HG03520 (cell line): ENCODE measurements around the gene CDS2.

Source experiments
- ATAC-seq: cut with Tn5 transposase; IDR thresholded peaks from one replicate; pipeline ENCODE4 v1.9.1; 2021; ENCODE audit warnings: mild to moderate bottlenecking, moderate library complexity; ENCODE audit not compliant: unreplicated experiment

Gene CDS2

DNA sequence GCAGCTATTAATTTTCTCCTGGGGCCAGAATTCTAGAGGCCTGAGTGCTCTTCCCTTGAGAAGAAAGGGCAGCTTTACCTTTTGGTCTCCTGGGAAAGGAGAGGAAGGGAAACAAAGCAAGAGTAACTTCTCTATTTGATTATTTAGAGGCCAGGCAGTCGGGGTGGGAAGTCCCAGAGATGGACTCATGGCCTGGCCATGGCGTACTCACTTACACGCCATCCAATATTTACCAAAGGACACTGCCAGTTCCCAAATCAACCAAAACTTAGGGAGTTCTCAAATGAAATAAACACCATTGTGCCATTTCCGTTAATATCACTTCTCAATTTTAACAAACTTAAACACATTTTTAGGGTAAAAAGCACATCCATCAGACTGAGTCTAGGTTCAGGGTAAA is 76.6 kb downstream of the CDS2 start:
- ATAC-seq: no peak

DNA sequence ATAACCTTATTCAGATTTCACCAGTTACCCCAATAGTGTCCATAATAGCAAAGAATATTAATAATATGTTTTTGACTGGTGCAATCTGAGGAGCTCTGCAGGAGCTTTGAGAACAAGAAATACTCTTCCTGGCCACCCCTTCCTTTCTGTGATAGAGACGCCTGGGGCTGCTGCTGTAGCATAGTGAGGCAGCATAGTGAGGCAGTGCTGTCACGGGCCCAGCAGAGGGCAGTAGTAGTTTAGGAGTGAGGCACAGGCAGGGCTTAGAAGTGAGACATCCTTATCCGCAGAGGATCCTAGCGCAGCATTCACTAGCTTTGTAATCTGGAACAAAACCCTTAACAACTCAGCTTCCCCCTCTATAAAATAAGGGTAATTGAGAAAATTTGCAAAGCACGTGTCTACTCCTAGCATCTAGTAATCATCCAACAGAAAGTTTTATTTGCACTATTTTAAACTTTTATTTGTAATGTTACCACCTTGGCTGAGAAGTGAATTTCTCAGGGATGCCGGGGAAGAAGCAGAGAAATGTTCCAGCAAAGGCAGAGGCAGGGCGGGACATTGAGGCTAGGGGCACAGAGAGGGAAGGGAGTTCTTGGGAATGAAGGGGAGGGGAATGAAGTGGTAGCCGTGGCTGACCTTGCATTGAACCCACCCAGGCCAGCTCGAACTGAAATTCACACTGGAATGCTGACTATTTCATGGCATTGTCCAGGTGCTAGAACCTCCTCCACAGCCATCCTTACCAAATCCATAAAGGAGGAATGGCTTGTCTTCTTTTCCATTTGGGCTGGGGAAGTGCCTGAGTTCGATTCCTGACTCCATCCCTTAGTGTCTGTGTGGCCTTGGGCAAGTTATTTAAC is 78.8 kb downstream of the CDS2 start:
- ATAC-seq: peak; percentile 82

DNA sequence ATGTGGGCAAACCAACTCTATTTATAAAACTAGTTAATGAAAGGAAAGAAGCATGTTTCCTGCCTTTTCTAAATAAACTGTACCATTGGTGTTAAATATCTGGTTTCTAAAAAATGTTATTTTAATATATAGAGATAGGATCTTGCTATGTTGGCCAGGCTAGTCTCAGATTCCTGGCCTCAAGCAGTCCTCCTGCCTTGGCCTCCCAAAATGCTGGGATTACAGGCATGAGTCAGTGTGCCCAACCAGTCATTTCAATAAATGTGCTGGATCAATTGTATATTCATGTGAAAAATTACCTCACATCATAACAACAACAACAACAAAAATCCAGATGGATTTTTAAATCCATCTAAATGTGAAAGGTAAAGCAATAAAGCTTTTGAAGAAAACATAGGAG is 80.3 kb downstream of the CDS2 start:
- ATAC-seq: no peak

GRCh38 chr20:5211803-5212714 is 85.3 kb downstream of the CDS2 start:
- no peak for ATAC-seq

GRCh38 chr20:5212907-5213487 is 86.2 kb downstream of the CDS2 start:
- no peak for ATAC-seq

GRCh38 chr20:5214826-5215225 is 88.0 kb downstream of the CDS2 start:
- ATAC-seq: no peak

DNA sequence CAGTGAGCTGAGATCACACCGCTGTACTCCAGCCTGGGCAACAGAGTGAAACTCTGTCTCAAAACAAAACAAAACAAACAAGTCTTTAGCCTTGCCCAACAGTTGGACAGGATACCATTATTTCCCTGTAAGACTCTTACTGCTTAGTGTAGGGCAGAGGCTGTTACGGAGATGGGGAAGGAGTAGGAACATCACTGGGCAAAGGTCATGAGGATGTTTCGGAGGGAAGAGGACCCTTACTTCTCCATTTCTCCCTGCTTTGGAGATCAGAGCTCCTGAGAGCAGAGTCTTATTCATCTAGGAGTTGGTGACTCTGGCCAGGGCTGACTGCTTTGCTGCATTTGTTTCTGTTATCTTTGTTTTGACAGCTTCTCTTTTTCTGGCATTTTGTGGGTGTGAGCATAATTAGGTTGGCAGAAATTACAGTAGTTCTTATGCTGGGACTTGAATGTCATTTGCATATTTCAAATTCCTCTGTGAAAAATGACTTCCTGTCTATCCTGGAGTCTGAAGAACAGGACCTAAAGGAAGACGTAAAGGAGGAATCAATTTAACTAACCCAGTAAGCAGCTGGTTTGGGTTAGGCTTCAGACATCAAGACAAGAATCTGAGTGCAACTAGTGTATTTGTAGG is 89.0 kb downstream of the CDS2 start:
- no peak for ATAC-seq

- ATAC-seq: no peak
Observed at GRCh38 chr20:5216663-5217062, 89.9 kb downstream of the CDS2 start.

DNA sequence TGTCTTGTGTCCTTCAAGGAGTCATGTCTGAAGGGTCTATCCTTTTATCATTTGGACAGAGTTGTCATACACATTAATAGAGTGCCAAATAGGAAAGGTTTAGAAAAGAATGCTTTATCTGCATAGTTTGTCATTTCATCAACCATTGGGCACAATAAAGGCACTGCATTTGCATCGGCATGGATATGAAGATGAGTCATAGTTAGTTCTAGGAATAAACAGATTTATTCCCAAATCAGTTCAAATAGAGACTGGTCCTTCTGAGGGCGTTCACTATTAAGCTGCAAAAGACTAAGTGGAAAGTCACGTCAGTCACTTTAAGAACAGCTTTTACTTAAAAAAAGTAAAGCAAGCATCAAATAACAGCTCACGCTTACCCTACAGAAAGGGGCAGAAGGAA is 90.8 kb downstream of the CDS2 start:
- ATAC-seq: no peak

DNA sequence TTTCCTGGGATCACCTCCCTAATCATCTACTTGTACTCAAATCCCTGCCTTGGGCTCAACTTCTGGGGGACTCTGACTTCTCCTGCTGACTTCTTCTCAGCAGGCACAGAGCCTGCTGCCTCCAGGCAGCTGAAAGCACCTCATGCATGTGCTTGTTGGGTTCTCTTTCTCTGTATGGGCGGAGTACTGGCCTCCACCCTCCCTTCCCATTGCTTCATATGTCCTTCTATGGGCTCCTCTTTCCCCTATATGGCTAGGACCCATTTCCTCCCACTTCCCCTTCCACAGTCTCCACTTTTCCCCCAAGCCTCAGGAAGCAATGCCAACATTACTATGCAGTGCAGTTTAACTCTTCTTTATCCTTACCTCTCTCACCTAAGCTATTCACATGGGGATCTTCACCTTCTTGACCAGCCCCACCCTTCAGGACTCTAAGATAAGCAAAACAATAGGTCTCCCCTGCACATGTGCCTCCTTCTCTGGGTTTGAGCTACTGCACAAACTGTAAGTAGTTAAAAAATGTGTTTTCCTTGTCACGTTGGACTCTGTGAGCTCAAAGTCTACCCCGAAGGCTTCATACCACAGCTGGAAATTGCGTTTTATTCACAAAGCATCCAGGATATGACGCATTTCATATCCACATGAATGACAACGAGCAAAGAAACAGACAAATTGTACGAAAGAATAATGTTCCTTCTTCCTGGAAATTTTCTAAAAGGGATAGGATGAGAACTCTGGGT is 93.7 kb downstream of the CDS2 start:
- no peak for ATAC-seq

DNA sequence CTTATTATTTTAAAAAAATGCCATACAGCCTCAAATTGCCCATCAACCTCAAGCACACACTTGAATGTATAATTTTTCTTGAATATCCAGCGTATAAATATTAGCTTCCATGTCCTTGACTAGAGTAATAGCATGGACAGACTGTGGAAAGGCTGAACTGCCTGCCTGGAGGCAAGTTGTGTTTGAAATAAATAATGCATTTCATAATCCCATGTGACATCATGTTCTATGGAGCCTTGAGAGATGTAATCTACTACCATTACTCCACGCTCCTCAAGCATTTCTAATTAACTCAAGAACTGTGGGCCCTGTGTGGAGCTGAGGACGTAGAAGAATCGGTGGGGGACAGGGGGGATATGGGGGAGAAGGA is 94.2 kb downstream of the CDS2 start:
- ATAC-seq: no peak

GRCh38 chr20:5222919-5223634 is 96.3 kb downstream of the CDS2 start:
- peak; percentile 60 for ATAC-seq

DNA sequence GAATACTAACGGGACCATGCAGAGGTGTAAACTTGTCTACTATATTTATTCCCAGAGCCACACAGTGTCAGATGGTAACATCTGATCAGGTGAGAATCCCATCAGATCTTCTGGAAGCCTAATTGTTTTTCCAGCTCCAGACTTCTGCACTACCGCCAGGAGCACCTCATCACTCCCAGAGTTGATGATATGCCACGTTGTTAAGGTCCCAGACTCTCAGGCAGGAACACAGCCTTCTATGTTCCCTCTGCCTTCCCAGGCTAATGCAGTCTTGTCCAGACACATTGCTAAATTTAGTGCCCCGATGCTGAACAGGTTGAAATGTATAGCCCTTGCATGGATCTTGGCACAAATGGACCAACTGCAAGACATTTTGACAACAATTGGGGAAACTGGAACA is 103.7 kb downstream of the CDS2 start:
- no peak for ATAC-seq

- ATAC-seq: no peak
Observed at GRCh38 chr20:5234158-5234557, 107.3 kb downstream of the CDS2 start.

DNA sequence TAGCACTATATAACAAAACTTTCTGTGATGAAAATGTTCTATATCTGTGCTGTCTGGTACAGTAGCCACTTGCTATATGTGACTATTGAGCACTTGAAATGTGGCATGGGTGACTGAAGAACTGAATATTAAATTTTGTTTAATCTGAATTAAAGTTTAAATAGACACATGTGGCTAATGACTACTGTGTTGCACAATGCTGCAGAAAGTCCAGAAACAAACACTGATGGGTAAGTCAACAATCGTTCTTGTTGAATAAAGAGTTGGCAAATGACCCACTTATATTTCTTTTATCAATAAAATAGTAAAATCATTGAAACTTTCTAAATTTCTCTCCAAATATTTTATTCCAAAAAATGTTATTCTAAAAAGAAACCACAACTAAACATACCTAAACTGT is 108.2 kb downstream of the CDS2 start:
- no peak for ATAC-seq
